ENCODE measurements around the gene RRAS2.
"Not testable (repeated sequence)": the region's sequence is repeated elsewhere in the genome, so short reads cannot be mapped to it uniquely, and the experiment has no call there.

The RRAS2 gene

DNA sequence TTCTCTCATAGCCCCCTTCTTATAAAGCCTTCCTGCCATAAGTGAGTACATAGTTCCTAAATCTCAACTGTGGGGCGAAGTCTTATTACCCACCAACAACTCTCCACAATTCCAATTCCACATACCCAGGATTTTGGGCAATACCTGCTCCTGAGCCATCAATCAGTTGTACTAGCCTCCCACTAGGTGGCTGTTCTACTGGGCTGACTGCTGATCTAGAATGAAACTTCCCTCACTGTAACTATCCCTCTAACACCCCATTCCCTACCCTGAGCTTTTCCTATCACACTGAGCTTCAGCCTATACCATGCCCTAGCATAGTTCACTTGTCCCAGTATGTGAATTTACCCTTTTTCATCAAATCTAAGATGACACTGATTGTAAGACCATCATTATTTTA is 52.5 kb downstream of the RRAS2 start:
- no peak for DNase-seq (ENCODE audit: low read depth, low spot score)

DNA sequence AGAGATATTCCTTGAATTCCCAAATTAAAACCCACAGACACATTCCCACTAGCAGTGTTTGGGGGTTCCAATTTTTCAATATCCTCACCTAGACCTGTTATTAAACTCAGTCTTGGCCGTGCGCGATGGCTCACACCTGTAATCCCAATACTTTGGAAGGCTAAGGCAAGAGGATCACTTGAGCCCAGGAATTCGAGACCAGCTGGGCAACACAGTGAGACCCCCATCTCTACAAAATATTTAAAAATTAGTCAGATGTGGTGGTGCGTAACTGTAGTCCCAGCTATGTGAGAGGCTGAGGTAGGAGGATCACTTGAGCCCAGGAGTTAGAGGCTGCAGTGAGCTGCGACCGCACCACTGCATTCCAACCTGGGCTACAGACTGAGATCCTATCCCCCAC is 53.3 kb downstream of the RRAS2 start:
- no peak for DNase-seq (ENCODE audit: low read depth, low spot score)

DNA sequence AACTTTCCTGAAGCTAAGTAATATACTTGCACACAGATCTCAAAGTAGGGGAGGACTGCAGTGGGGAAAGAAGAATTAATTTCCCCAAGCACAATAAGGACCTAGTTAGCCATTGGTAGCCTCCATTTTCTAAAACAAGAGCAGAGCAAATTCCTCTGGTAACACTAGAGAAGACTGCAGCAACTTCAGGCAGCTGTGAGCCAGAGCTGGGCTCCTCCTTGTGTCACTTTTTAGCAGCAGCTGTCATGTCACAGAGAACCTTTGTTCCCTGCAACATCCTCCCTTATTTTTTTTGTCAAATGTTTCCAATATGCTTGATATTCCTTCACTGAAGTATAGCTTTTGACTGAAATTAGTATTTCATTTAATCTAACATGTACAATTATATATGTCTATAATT is 54.4 kb downstream of the RRAS2 start:
- DNase-seq (ENCODE audit: low read depth, low spot score): no peak

DNA sequence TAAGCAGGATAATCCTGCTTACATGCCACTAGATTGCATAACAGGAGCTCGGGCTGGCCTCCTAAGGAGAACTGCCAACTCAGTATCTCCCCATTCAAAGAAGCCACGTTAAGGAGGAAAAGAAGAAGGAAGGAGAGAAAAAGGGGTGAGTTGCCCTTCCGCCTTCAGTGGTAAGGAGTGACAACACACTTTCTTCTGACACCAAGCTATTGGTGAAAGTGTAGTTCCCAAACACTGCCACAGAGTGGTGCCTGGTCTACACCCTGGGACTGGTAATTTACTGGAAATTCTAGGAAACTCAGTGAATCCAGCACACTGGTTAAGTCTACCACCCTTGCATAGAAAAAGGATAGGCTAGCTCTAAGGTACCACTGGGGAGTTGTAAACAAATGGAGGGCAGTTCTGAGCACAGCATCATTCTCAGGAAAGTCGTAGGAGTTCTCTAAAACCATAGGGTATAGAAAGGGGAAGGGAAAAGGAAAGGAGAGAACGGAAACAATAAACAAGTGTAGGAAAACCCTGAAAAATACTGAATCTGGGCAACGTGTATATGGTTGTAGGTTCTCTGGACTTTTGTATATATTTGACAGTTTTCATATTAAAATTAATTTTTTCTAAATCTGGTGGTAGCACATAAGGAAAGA is 58.2 kb downstream of the RRAS2 start:
- peak; percentile 57 for DNase-seq (ENCODE audit: low read depth, low spot score)

DNA sequence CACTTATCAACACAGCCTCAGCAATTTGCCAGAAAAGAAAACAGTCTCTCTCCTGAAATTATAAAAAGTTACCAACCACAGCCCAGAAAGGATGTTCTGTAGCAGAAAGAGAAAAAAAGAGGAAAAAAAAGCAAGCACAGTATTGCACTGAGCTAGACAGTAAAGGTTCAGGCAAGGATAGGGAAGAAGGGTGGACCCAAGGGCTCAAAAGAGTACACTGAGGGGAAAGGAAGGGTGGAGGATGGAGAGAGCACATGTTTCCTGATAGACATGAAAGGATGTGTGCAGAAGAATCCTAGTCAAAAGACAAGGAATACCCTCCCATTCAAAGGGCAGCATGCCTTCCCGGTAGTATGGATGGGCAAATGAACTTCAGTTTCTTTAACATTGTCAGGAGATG is 59.1 kb downstream of the RRAS2 start:
- no peak for DNase-seq (ENCODE audit: low read depth, low spot score)

DNA sequence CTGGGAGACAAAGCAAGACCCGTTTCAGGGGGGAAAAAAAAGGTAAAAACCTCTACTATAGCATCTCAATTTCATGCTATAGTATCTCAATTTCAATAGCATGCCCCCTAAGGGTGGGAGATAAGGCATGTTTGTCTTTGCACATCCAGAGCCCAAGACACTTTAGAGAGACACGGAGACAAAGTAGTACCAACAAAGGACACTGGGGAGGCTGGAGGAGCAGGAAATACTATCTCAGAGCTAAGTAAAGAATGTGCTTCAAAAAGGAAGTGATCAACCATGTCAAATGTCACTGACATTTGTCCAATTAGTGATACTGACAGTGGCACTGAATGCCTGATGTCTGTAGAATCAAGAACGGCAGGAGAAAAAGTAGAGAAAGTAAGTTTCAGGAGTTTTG is 68.6 kb downstream of the RRAS2 start:
- DNase-seq (ENCODE audit: low read depth, low spot score): no peak

DNA sequence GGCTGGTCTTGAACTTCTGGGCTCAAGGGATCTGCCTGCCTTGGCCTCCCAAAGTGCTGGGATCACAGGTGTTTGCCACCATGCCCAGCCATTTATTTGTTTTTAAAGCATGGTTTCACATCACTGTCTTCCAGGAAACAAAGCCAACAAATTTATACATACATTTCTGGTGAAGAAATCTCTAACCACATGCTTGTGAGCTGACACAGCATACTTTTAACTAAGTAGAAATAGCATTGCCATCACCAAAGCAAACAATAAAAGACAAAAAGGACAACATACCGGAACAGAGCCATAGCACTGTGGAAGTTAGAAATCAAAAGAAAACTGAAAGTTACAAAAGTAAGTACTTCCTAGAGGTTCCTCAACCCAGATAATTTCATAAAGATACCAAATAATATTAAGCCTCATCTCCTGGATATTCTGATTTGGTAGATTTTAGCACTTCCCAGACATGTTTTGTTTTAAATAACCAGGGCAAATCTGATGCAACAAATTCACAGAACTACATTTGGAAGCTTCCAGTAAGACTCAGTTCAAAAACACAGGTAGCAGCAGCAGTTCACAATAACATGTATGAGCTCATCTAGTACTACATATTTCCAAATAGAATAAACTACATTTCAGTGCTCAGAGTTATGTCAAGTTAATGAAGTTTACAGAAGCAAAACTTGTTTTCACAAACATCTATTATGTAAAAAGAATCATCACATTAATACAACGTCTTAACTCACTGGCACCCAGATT is 70.6 kb downstream of the RRAS2 start:
- peak; percentile 41 for DNase-seq (ENCODE audit: low read depth, low spot score)

DNA sequence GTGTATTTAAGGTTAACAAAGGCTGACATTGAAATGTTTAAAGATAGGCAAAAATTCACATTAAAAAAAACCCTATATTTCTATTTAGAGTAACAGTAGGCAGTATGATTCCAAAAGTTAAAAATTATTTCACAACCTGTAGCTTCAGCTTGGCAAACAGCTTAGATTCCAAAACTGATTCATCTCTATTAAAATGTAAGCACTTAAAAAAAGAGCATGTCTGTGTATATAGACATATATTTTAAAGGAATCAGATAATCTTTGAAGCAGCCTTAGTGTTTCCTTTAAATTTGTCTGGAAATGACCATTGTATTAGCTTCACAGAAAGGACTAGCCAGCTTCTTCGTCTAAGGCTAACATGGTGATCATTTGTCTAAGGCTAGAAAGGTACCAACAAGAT is 80.1 kb downstream of the RRAS2 start:
- DNase-seq (ENCODE audit: low read depth, low spot score): not testable (repeated sequence)

DNA sequence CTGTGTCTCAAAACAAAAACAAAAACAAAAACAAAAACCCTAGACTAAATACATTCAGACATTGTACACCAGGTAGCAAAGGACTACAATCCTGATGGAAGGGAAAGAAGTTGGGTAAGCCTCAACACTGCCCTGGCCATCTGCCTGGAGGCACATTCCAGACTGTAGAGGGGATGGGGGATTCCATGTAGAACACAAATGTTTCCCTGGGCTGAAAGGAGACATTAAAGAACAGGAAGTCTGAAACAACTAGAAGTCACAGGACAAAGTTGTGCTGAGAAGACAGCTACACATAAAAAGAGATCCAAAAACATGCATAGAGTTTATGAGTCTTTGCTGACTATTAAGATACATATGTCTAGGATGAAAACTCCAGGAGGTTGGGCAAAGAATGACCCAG is 83.9 kb downstream of the RRAS2 start:
- peak; percentile 34 for DNase-seq (ENCODE audit: low read depth, low spot score)

DNA sequence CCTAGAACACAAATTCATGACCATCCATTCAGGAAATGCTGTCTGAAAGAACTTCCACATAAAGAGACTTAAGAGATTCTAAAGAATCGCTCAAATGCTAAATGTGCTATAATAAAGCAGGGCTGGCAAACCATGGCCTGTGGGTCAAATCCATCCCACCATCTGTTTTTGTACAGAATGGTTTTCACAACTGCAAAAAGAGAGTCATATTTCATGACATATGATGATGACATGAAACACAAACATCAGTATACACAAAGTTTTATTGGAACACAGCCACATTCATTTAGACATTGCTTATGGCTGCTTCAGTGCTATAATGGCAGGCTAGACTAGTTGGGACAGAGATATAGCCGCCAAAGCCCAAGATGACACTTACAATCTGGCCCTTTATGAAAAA is 85.1 kb downstream of the RRAS2 start:
- peak; percentile 53 for DNase-seq (ENCODE audit: low read depth, low spot score)

DNA sequence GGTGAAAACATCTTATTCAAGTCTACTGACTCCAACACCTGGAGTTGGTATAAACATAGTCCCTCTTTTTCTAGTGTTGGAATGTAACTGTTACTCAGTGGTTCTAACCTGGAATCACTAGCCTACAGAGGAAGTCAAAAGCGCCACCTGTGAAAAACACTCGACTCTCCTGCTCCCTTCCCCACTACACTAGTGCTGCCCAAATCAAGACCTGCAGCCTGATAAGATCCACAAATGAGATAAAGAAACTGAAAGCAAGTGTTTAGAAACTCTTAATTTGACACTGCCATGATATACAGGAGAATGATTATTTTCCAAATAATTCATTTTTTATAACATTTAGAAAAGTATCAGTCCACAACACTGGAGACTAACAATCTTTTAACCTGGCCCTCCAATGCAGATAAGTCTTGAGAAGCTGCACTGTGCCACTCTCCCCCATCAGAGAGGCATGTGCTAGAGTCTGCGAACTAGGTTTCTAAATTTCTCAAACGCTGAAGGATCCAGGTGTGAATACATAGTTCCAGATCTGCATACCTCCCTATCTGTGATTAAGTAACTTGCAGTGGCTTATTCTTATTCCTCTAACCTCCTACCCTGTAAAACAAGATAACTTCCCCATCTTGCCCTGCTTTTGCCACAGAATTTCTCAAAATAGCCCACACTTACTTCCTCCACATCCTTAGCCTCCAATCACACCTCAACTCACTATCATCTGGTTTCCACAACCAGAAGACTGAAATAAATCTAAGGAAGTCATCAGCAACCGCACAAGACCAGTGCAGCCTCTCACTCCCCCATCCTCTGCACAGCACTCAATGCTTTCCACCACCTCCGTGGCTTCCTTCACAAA is 88.1 kb downstream of the RRAS2 start:
- DNase-seq (ENCODE audit: low read depth, low spot score): no peak

DNA sequence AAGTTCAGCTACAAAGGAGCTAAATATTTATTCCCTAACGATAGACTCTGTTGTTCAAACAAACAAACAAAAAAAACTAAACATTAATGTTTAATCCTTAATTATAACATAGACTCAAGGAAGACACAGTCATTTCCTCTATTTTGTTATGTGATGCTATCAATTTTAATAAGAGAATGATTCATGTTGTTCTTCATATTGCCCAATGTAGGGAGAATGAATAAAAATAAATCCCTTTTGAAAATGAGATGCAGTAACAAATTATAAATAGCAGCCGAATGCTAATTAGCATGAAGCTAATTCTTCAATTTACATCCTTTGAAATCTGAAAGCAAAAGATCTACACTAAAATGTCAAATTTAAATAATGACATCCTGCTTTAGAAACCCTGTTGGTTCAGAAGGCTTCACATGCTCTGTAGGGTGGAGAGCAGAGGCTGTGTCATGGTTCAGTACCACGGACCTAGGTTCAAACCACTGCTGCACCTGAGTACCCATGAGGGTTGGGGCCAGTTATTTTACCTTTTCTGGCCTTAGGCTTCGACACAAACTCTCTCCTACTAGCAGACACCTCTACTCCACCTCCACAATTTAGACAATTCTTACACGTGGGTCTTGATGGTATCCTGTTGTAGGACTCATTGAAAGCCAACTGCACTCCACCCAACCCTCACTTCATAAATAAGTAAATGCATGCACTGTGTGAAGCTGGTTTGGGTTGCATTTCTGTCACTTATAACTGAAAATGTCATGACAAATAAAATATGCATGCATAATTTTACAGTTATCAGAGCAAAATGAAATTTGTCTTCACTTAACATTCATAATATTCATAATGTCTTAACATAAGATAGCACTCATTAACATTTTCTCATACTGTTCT is 89.0 kb downstream of the RRAS2 start:
- DNase-seq (ENCODE audit: low read depth, low spot score): no peak

DNA sequence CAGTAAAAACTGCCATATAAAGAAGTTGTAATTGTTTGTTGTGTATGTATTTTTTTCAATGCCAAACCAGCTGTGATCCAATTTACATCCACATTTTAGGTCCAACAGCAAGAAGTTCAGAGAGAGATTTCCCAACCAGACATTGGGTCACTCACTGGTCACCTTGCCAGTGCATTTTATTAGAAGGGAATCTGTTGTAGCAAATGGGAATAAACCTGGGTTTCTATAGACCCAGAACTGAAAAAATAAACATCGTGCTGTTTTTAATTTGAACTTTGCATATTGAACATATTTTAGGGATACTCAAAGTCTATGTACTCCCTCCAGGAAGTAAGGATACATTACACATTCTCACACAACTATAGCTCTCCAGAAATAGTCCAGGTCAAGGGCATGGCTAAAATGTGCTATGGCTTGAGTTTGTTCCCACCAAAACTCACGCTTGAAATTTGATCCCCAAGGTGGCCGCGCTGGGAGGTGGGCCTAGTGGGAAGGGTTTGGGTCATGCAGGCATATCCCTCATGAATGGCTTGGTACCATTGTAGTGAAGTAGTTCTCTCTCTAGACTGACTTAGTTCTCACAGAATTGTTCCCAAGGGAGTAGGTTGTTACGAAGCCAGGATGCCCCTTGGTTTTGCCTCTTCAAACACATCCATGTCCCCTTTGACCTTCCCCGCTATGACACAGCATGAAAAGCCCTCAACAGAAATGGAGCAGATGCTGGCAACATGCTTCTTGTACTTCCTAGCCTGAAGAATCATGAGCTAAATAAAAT is 90.9 kb downstream of the RRAS2 start:
- peak; percentile 98 for DNase-seq (ENCODE audit: low read depth, low spot score)

DNA sequence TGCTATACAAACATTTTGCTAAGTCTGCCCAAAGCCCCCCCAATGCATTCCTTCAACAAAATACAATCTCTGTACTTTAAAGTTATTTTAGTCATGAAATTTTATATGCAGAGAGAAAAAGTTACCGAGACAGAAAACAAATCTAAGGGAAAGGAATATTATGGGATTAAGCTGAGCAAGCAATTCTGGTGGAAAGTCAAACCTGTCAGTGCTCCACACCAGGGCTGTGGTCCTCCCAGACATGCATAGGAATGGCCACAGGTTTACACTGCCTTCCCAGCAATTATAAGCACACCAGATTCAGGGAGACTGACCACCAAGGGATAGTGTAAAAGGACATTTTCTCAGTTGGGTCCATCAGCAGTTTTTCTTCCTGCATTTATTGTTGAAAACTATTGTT is 92.4 kb downstream of the RRAS2 start:
- DNase-seq (ENCODE audit: low read depth, low spot score): no peak

DNA sequence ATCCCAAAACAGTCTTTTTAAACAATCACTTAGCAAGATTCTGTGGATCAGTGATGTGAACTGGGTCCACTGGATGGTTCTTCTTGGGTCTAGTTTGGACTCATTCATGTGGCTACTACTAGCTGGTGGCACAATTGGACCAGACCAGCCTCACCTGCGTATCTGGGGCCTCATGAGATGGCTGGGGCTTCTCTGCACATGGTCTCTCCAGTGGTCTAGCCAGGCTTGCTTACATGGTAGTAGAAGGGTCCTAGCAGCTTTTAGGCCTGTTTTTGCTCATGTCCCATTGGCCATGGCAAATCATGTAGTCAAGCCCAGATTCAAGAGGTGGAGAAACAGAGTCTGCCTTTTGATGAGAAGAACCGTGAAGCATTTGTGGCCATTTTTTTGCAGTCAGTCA is 94.0 kb downstream of the RRAS2 start:
- DNase-seq (ENCODE audit: low read depth, low spot score): no peak

DNA sequence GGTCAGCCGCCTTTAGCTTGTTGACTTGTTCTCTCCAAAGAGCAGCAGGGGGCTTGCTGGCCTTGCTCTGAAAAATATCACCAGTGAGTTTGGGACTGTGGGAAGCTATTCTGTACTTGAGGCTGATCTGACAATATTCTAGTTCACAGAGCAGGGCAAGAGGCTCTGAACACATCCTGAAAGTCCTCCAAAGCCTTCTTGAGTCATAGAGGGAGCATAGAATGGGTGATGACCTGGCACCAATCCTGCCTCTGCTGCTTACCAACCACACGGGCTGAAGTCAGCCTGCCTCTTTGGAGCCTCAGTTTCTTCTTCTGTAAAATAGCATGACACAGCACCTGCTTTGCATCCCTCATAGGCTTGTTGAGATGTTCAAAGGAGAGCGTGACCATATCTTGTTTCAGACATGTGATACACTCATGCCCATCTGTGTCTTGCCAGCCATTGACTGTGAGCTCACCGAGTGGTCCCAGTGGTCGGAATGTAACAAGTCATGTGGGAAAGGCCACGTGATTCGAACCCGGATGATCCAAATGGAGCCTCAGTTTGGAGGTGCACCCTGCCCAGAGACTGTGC is 96.6 kb downstream of the RRAS2 start:
- peak; percentile 26 for DNase-seq (ENCODE audit: low read depth, low spot score)

DNA sequence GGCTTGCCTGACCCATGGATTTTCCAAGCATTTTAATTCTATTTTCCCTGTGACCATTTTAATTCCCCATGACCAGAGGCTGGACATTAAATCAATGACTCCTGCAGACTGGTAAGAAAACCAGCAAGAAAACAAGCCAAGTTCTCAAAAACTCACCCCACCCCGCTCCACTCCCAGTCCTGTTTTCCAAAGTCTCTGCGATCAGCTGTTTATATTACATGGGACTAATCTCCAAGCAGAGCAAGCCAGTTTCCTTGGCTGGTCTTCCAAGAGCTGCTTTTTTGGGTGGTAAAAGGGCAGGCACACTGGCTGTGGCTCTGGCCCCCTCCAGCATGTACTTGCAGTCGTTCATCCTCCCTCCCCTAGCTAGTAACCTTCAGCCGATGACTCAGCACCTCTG is 97.9 kb downstream of the RRAS2 start:
- no peak for DNase-seq (ENCODE audit: low read depth, low spot score)

DNA sequence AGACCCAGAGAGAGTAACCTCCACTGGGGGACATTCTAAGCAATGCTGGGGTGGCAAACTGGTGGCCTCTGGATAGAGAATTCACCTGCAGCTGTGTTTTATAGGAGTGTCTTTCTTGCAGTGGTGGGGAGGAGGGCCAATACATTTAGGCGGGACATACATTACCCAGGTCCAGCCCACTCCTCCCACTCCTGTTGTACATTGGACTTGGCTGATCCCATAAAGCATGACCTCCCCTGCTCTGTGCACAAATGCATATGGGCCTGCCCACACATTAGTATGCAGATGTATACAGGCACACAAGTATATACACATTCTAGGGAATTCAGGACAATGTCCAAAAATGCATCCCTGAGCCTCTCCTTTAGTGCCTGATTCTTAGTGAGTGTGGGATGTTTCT is 99.1 kb downstream of the RRAS2 start:
- no peak for DNase-seq (ENCODE audit: low read depth, low spot score)

DNA sequence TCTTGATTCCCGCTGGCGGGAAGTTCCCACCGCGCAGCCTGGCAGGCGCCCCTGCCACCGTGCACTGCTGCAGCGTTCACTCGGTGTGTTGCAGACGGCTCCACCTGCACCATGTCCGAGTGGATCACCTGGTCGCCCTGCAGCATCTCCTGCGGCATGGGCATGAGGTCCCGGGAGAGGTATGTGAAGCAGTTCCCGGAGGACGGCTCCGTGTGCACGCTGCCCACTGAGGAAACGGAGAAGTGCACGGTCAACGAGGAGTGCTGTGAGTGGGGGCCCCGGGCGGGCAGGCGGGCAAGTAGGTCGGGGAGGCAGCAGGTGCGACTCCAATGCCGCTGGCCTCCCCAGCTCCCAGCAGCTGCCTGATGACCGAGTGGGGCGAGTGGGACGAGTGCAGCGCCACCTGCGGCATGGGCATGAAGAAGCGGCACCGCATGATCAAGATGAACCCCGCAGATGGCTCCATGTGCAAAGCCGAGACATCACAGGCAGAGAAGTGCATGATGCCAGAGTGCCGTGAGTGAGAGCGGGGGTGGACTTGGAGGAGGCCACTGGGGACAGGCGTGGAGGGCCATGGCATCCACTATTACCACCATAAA is 99.7 kb downstream of the RRAS2 start:
- no peak for DNase-seq (ENCODE audit: low read depth, low spot score)
